HepG2 (cell line): ENCODE data around the gene THRB. TPM values are rescaled to one million over a fixed set of nuclear protein-coding genes. Genes with fewer than 3 reads are reported as not detected.

Experiments
- ATAC-seq: fragments of 200-7000 bp; cut with Tn5 transposase; 3 replicates; pipeline ENCODE4 v1.9.1; 2020; ENCODE audit warnings: mild to moderate bottlenecking, moderate library complexity
- BruUV-seq: library from RNA; stranded (reverse); fragments of 400-500 nt; replicated peaks from 2 replicates; lab custom pipeline; 2021; lab: Mats Ljungman, UMichigan
- CTCF ChIA-PET: fragments of 300-600 bp; formaldehyde crosslinking; extraction: SDS; loops from one replicate; lab custom pipeline; 2021; ENCODE audit warnings: low total read pairs, inconsistent platforms, low intra/inter-chr PET ratio; lab: Yijun Ruan, JAX
- POLR2A ChIA-PET: fragments of 350-600 bp; sonication (Branson Sonifier 250); formaldehyde crosslinking; loops from one replicate; lab custom pipeline; 2020; ENCODE audit warnings: antibody characterized with exemption, inconsistent platforms; lab: Yijun Ruan, JAX
- DNase-seq: peaks from one replicate; pipeline ENCODE4 v3.0.0-alpha.2; 2015; ENCODE audit warnings: low spot score
- FAIRE-seq: peaks from 3 replicates; lab custom pipeline; 2011; peaks lifted over from hg19 to GRCh38; lab: Jason Lieb, UNC
- H2AFZ ChIP-seq: one replicate; pipeline ENCODE4 v1.6.1; 2011; ENCODE audit warnings: low read length, inconsistent platforms
- H3K27ac ChIP-seq: fragments of 300-600 bp; 3 replicates; pipeline ENCODE4 v1.8.0; 2011; ENCODE audit warnings: mixed run types, mild to moderate bottlenecking, mixed read lengths, low read length, inconsistent platforms; ENCODE audit not compliant: insufficient read depth; ENCODE audit errors: extremely low read length
- H3K27me3 ChIP-seq, 2 experiments: fragments of 200-600 bp in 1 of 2; 2 replicates in 1 of 2; 3 replicates in 1 of 2; pipeline versions ENCODE4 v1.6.0 to v1.8.0; 2011; ENCODE audit warnings: low read length in 2 of 2, mild to moderate bottlenecking in 2 of 2, moderate library complexity in 2 of 2, inconsistent platforms in 1 of 2; ENCODE audit not compliant: insufficient read depth in 2 of 2, control insufficient read depth in 1 of 2
- H3K36me3 ChIP-seq, 2 experiments: fragments of 200-600 bp in 1 of 2; replicated peaks in 1 of 2; 2 replicates in 1 of 2; 3 replicates in 1 of 2; pipeline versions ENCODE4 v1.5.1 to v1.8.0; 2011; ENCODE audit warnings: low read length in 2 of 2, inconsistent platforms in 1 of 2; ENCODE audit not compliant: insufficient read depth in 2 of 2, control insufficient read depth in 1 of 2
- H3K4me1 ChIP-seq: 2 replicates; pipeline ENCODE4 v1.5.1; 2012; ENCODE audit warnings: low read length, inconsistent platforms; ENCODE audit not compliant: insufficient read depth
- H3K4me2 ChIP-seq: 2 replicates; pipeline ENCODE4 v1.6.0; 2011; ENCODE audit warnings: low read depth, low read length, inconsistent platforms
- H3K4me3 ChIP-seq, 3 experiments: fragments of 200-600 bp in 1 of 3; sonication (generic), shearing (Covaris generic) in 1 of 3; replicated peaks in 1 of 3; 2 replicates each; pipeline ENCODE4 v1.5.1; 2011 to 2016; ENCODE audit warnings: low read length in 3 of 3, inconsistent platforms in 2 of 3, low read depth in 2 of 3, mild to moderate bottlenecking in 2 of 3, control low read depth in 1 of 3, mixed read lengths in 1 of 3; ENCODE audit not compliant: insufficient read depth in 1 of 3
- H3K79me2 ChIP-seq: one replicate; pipeline ENCODE4 v1.6.1; 2011; ENCODE audit warnings: low read length, inconsistent platforms; ENCODE audit not compliant: insufficient read depth
- H3K9ac ChIP-seq: 2 replicates; pipeline ENCODE4 v1.6.0; 2011; ENCODE audit warnings: mild to moderate bottlenecking, low read depth, low read length, inconsistent platforms; ENCODE audit not compliant: insufficient read depth
- H3K9me3 ChIP-seq: 2 replicates; pipeline ENCODE4 v1.5.1; 2012; ENCODE audit warnings: mild to moderate bottlenecking, low read length
- H4K20me1 ChIP-seq: 2 replicates; pipeline ENCODE4 v1.6.0; 2011; ENCODE audit warnings: inconsistent platforms, mild to moderate bottlenecking, low read length, moderate library complexity; ENCODE audit not compliant: insufficient read depth
- GMEB1 ChIP-seq: sonication (generic); formaldehyde crosslinking; IDR thresholded peaks from 2 replicates; pipeline ENCODE4 v1.5.1; 2020; ENCODE audit warnings: missing genetic modification reagents, mild to moderate bottlenecking, borderline replicate concordance
- HNF1B ChIP-seq: sonication (generic); formaldehyde crosslinking; IDR thresholded peaks from 2 replicates; pipeline ENCODE4 v1.5.1; 2020; ENCODE audit warnings: mild to moderate bottlenecking, moderate library complexity, missing genetic modification reagents
- PRDM4 ChIP-seq: sonication (generic); formaldehyde crosslinking; IDR thresholded peaks from 2 replicates; pipeline ENCODE4 v1.9.0; 2021; ENCODE audit warnings: missing genetic modification reagents, borderline replicate concordance
- ZFP82 ChIP-seq: sonication (generic); formaldehyde crosslinking; IDR thresholded peaks from 2 replicates; pipeline ENCODE4 v1.5.1; 2020; ENCODE audit warnings: mild to moderate bottlenecking, missing genetic modification reagents, borderline replicate concordance
- ZNF142 ChIP-seq: sonication (generic); formaldehyde crosslinking; IDR thresholded peaks from 2 replicates; pipeline ENCODE4 v1.4.0; 2020; ENCODE audit warnings: missing genetic modification reagents
- WGBS: methylation state at CpG from one replicate; pipeline ENCODE4 v1.1.6; 2017; ENCODE audit warnings: low lambda C conversion rate; 5-methylcytosine and 5-hydroxymethylcytosine counted together
- in situ Hi-C: cut with HindIII; loops from 2 replicates; pipeline ENCODE4 v1.10.0; 2017; ENCODE audit warnings: low pct_unique_long_range_greater_than_20kb; ENCODE audit not compliant: extremely low pct_ligation_motif_present
- intact Hi-C: fragments of 100-400 bp; cut with micrococcal nuclease; formaldehyde crosslinking; loops from one replicate; pipeline ENCODE4 v1.10.0; 2022; ENCODE audit not compliant: unreplicated experiment
- polyA plus RNA-seq, 8 experiments: library from polyadenylated mRNA; depleted of rRNA in 3 of 8; stranded (reverse) in 7 of 8; unstranded in 1 of 8; fragments of >200 nt; fragmentation: Illumina TruSeq in 4 of 8; extraction: Trizol in 4 of 8; gene quantifications; 2 replicates each; pipeline versions ENCODE4 v1.2.1 to v1.2.3, GENCODE V29; 2011 to 2016; ENCODE audit warnings: low read depth in 4 of 8, missing spikeins in 1 of 8, mixed read lengths in 1 of 8; ENCODE audit not compliant: insufficient read depth in 1 of 8
- total RNA-seq, 5 experiments: library from RNA; depleted of rRNA; stranded (reverse); fragments of >200 nt; fragmentation: Illumina TruSeq; extraction: Trizol; gene quantifications; 2 replicates each; pipeline ENCODE4 v1.2.3, GENCODE V29; 2016; ENCODE audit warnings: low read depth in 1 of 5
- TF ChIP-seq, protein P1 (sequence below): sonication (generic); formaldehyde crosslinking; IDR thresholded peaks from 2 replicates; pipeline ENCODE4 v1.5.1; 2020; ENCODE audit warnings: missing genetic modification reagents, mild to moderate bottlenecking, borderline replicate concordance

THRB gene
- total and polyA plus RNA-seq, 2 of the 13 experiments (the other 11 are each of a cell fraction or from before 2014, with no cell fraction given), result 4.7 to 22.7 TPM

DNA sequence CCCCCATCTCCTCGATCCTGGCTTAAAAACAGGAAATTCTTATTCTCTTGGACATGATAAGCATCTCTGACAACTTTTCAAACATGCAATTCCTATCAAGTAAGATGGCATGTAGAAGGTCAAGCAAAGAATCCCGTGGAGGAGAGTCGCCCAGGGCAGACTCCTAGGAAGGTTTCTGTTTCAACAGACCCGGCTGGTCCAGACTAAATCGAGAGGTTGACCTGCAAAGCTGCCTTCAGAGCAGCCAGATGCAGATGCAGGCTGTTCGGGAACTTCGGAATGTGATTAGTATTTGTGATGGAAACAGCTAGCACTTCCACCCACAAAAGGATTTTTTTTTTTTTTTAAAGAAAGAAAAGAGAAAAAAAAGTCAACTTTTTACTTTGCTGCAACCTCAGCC lies 332.8 kb downstream of the THRB start (continued):
- TF ChIP-seq, protein P1, sequence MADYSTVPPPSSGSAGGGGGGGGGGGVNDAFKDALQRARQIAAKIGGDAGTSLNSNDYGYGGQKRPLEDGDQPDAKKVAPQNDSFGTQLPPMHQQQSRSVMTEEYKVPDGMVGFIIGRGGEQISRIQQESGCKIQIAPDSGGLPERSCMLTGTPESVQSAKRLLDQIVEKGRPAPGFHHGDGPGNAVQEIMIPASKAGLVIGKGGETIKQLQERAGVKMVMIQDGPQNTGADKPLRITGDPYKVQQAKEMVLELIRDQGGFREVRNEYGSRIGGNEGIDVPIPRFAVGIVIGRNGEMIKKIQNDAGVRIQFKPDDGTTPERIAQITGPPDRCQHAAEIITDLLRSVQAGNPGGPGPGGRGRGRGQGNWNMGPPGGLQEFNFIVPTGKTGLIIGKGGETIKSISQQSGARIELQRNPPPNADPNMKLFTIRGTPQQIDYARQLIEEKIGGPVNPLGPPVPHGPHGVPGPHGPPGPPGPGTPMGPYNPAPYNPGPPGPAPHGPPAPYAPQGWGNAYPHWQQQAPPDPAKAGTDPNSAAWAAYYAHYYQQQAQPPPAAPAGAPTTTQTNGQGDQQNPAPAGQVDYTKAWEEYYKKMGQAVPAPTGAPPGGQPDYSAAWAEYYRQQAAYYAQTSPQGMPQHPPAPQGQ (CRISPR knock-in tag), result no peak
- TF ChIP-seq, all 625 proteins: peak for 0

DNA sequence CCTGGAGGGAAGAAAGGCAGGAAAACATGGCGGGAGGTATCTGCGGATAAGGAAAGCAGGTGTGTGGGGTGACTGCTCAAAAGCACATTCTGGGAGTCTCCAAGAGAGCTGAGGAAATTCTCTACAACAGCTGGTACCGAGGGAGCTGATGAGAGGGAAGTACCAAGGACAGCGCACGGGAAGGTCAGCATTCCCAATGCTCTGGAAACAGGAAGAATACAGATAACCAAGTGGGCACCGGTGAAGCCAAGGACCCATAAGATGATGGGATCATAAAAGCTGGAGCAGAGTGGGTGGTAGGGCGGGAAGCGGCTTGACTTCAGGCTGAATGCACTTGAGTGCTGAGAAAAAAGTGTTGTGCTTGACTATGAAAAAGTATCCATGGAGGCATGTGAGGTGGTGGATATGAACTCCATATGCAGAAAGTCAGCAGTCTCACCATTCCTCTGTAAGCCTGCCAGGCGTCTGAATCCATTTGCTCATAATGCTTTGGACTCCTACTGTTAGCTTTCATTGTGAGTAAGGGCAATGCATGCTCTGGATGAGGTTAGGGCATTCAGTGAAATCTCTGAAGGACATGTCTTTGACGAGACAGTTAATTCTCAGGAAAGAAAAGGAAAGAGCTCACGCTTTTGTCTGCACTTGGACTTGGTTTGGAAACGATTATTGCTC lies 334.1 kb downstream of the THRB start:
- Histone ChIP-seq H4K20me1 (no peaks in the 10 kb centered on the region), H3K79me2 (no peaks in the 10 kb centered on the region), H3K27me3 (no peaks in the 10 kb centered on the region), H2AFZ (no peak overlapping the region), H3K36me3 (no peaks in the 10 kb centered on the region; a peak in 1 of 5 replicates), H3K27ac (no peak overlapping the region), H3K4me3 (no peak overlapping the region), H3K4me1 (no peaks in the 10 kb centered on the region), H3K9ac (no peak overlapping the region), H3K4me2 (no peak overlapping the region), H3K9me3 (no peaks in the 10 kb centered on the region)
- FAIRE-seq (no peak), DNase-seq (no peak), ATAC-seq (no peak)
- no TSS peak for BruUV-seq
- intact Hi-C loops, result no loop called here
- in situ Hi-C loops, result no loop called here
- CTCF ChIA-PET, result no interaction called here
- 94% methylated on average over 12 of the region's 12 CpGs for WGBS
- POLR2A ChIA-PET, result no interaction called here
- TF ChIP-seq PRDM4 (no peak), HNF1B (no peak), ZNF142 (no peak), GMEB1 (no peak), ZFP82 (CRISPR knock-in tag) (no peak)
